HepG2 (cell line): Measurements from ENCODE around the gene MCRIP2. TPM values are rescaled to one million over a fixed set of nuclear protein-coding genes. Genes with fewer than 3 reads are reported as not detected.

Experiments used
- CEBPG ChIP-seq: IDR thresholded peaks from 2 replicates; pipeline ENCODE4 v1.6.1; 2016
- ELF1 ChIP-seq: sonication (generic); formaldehyde crosslinking; IDR thresholded peaks from 2 replicates; pipeline ENCODE4 v1.4.0; 2020; ENCODE audit warnings: missing genetic modification reagents
- PCBP2 ChIP-seq: fragments of 200-400 bp; formaldehyde crosslinking; optimal IDR thresholded peaks from 2 replicates; pipeline ENCODE3; 2018; ENCODE audit warnings: low read length, low read depth; ENCODE audit not compliant: poor library complexity, severe bottlenecking
- PRDM10 ChIP-seq: sonication (generic); formaldehyde crosslinking; IDR thresholded peaks from 2 replicates; pipeline ENCODE4 v1.4.0; 2020; ENCODE audit warnings: low read depth, missing genetic modification reagents
- PRMT3 ChIP-seq: sonication (generic); formaldehyde crosslinking; IDR thresholded peaks from 2 replicates; pipeline ENCODE4 v1.8.1; 2022; ENCODE audit warnings: low read depth, mild to moderate bottlenecking, moderate library complexity, missing genetic modification reagents, borderline replicate concordance
- SRSF9 ChIP-seq: fragments of 200-400 bp; formaldehyde crosslinking; IDR thresholded peaks from 2 replicates; pipeline ENCODE4 v1.6.1; 2018; ENCODE audit warnings: borderline replicate concordance, mild to moderate bottlenecking, low read depth, low read length; ENCODE audit not compliant: insufficient read depth, poor library complexity, severe bottlenecking
- ZKSCAN8 ChIP-seq: IDR thresholded peaks from 2 replicates; pipeline ENCODE4 v1.6.1; 2016; ENCODE audit warnings: borderline replicate concordance, missing genetic modification reagents, missing compliant biosample characterization
- ZNF749 ChIP-seq: sonication (generic); formaldehyde crosslinking; IDR thresholded peaks from 2 replicates; pipeline ENCODE4 v1.8.0; 2022; ENCODE audit warnings: mild to moderate bottlenecking, missing genetic modification reagents, moderate library complexity, borderline replicate concordance
- ZUFSP ChIP-seq: sonication (generic); formaldehyde crosslinking; IDR thresholded peaks from 2 replicates; pipeline ENCODE4 v1.9.0; 2021; ENCODE audit warnings: missing genetic modification reagents, mild to moderate bottlenecking, borderline replicate concordance
- polyA plus RNA-seq, 8 experiments: library from polyadenylated mRNA; depleted of rRNA in 3 of 8; stranded (reverse) in 7 of 8; unstranded in 1 of 8; fragments of >200 nt; fragmentation: Illumina TruSeq in 4 of 8; extraction: Trizol in 4 of 8; gene quantifications; 2 replicates each; pipeline versions ENCODE4 v1.2.1 to v1.2.3, GENCODE V29; 2011 to 2016; ENCODE audit warnings: low read depth in 4 of 8, missing spikeins in 1 of 8, mixed read lengths in 1 of 8; ENCODE audit not compliant: insufficient read depth in 1 of 8
- total RNA-seq, 5 experiments: library from RNA; depleted of rRNA; stranded (reverse); fragments of >200 nt; fragmentation: Illumina TruSeq; extraction: Trizol; gene quantifications; 2 replicates each; pipeline ENCODE4 v1.2.3, GENCODE V29; 2016; ENCODE audit warnings: low read depth in 1 of 5
- TF ChIP-seq, protein P1 (sequence below): sonication (generic); formaldehyde crosslinking; IDR thresholded peaks from 2 replicates; pipeline ENCODE4 v1.4.0; 2020; ENCODE audit warnings: missing genetic modification reagents
- TF ChIP-seq, protein P2 (sequence below): sonication (generic); formaldehyde crosslinking; IDR thresholded peaks from 2 replicates; pipeline ENCODE4 v1.8.1; 2023; ENCODE audit warnings: missing genetic modification reagents, inconsistent platforms, borderline replicate concordance
- TF ChIP-seq, protein P3 (sequence below): sonication (generic); formaldehyde crosslinking; IDR thresholded peaks from 2 replicates; pipeline ENCODE4 v1.5.1; 2020; ENCODE audit warnings: mild to moderate bottlenecking, missing genetic modification reagents

Gene MCRIP2
- total and polyA plus RNA-seq, 2 of the 13 experiments (the other 11 are each of a cell fraction or from before 2014, with no cell fraction given): 39.6 to 76.7 TPM

- TF ChIP-seq, protein P1, sequence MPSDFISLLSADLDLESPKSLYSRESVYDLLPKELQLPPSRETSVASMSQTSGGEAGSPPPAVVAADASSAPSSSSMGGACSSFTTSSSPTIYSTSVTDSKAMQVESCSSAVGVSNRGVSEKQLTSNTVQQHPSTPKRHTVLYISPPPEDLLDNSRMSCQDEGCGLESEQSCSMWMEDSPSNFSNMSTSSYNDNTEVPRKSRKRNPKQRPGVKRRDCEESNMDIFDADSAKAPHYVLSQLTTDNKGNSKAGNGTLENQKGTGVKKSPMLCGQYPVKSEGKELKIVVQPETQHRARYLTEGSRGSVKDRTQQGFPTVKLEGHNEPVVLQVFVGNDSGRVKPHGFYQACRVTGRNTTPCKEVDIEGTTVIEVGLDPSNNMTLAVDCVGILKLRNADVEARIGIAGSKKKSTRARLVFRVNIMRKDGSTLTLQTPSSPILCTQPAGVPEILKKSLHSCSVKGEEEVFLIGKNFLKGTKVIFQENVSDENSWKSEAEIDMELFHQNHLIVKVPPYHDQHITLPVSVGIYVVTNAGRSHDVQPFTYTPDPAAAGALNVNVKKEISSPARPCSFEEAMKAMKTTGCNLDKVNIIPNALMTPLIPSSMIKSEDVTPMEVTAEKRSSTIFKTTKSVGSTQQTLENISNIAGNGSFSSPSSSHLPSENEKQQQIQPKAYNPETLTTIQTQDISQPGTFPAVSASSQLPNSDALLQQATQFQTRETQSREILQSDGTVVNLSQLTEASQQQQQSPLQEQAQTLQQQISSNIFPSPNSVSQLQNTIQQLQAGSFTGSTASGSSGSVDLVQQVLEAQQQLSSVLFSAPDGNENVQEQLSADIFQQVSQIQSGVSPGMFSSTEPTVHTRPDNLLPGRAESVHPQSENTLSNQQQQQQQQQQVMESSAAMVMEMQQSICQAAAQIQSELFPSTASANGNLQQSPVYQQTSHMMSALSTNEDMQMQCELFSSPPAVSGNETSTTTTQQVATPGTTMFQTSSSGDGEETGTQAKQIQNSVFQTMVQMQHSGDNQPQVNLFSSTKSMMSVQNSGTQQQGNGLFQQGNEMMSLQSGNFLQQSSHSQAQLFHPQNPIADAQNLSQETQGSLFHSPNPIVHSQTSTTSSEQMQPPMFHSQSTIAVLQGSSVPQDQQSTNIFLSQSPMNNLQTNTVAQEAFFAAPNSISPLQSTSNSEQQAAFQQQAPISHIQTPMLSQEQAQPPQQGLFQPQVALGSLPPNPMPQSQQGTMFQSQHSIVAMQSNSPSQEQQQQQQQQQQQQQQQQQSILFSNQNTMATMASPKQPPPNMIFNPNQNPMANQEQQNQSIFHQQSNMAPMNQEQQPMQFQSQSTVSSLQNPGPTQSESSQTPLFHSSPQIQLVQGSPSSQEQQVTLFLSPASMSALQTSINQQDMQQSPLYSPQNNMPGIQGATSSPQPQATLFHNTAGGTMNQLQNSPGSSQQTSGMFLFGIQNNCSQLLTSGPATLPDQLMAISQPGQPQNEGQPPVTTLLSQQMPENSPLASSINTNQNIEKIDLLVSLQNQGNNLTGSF (CRISPR knock-in tag): no peak
- TF ChIP-seq PRDM10 (CRISPR knock-in tag): no peak
- TF ChIP-seq CEBPG (CRISPR knock-in tag): no peak
- no peak for TF ChIP-seq PCBP2
- no peak for TF ChIP-seq SRSF9
- TF ChIP-seq, protein P2, sequence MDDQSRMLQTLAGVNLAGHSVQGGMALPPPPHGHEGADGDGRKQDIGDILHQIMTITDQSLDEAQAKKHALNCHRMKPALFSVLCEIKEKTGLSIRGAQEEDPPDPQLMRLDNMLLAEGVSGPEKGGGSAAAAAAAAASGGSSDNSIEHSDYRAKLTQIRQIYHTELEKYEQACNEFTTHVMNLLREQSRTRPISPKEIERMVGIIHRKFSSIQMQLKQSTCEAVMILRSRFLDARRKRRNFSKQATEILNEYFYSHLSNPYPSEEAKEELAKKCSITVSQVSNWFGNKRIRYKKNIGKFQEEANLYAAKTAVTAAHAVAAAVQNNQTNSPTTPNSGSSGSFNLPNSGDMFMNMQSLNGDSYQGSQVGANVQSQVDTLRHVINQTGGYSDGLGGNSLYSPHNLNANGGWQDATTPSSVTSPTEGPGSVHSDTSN (CRISPR knock-in tag): no peak
- no peak for TF ChIP-seq ZKSCAN8 (CRISPR knock-in tag)
- TF ChIP-seq, protein P3, sequence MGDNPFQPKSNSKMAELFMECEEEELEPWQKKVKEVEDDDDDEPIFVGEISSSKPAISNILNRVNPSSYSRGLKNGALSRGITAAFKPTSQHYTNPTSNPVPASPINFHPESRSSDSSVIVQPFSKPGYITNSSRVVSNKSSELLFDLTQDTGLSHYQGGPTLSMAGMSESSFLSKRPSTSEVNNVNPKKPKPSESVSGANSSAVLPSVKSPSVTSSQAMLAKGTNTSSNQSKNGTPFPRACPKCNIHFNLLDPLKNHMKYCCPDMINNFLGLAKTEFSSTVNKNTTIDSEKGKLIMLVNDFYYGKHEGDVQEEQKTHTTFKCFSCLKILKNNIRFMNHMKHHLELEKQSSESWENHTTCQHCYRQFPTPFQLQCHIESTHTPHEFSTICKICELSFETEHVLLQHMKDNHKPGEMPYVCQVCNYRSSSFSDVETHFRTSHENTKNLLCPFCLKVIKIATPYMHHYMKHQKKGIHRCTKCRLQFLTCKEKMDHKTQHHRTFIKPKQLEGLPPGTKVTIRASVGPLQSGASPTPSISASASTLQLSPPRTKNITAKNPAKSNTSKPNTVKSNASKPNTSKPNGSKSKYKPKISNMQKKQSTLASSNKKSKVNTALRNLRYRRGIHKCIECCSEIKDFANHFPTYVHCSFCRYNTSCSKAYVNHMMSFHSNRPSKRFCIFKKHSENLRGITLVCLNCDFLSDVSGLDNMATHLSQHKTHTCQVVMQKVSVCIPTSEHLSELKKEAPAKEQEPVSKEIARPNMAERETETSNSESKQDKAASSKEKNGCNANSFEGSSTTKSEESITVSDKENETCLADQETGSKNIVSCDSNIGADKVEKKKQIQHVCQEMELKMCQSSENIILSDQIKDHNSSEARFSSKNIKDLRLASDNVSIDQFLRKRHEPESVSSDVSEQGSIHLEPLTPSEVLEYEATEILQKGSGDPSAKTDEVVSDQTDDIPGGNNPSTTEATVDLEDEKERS (CRISPR knock-in tag): no peak
- no peak for TF ChIP-seq ZUFSP
- TF ChIP-seq ELF1 (CRISPR knock-in tag): no peak
- TF ChIP-seq ZNF749 (CRISPR knock-in tag): no peak
- TF ChIP-seq PRMT3: no peak
These were observed 5.7 kb downstream of the MCRIP2 start (continued) for GRCh38 chr16:647173-647902.
